Memory B cell (primary cell): ENCODE results near the gene SLC5A8.

Experiments used
- ATAC-seq: fragments of 150-1000 bp; cut with Tn5 transposase; 2 replicates; pipeline ENCODE4 v1.10.0; 2021; ENCODE audit warnings: low read depth, mild to moderate bottlenecking, moderate library complexity
- DNase-seq, 2 donors: peaks; one replicate each; pipeline ENCODE4 v3.0.0; 2022; ENCODE audit warnings: low spot score in 2 of 2
- H3K27ac Mint-ChIP-seq: one replicate; pipeline ENCODE4 v1.8.0; 2022; ENCODE audit warnings: mild to moderate bottlenecking, moderate library complexity, mixed read lengths
- H3K27me3 Mint-ChIP-seq: one replicate; pipeline ENCODE4 v1.8.0; 2022; ENCODE audit warnings: mixed read lengths
- H3K36me3 Mint-ChIP-seq: one replicate; pipeline ENCODE4 v1.8.0; 2022; ENCODE audit warnings: mild to moderate bottlenecking, mixed read lengths
- H3K4me1 Mint-ChIP-seq: one replicate; pipeline ENCODE4 v1.8.0; 2022; ENCODE audit warnings: mixed read lengths
- H3K4me3 Mint-ChIP-seq: one replicate; pipeline ENCODE4 v1.8.0; 2022; ENCODE audit warnings: mild to moderate bottlenecking, moderate library complexity, mixed read lengths
- H3K9me3 Mint-ChIP-seq: one replicate; pipeline ENCODE4 v1.8.0; 2022; ENCODE audit warnings: mixed read lengths

The SLC5A8 gene, protein sequence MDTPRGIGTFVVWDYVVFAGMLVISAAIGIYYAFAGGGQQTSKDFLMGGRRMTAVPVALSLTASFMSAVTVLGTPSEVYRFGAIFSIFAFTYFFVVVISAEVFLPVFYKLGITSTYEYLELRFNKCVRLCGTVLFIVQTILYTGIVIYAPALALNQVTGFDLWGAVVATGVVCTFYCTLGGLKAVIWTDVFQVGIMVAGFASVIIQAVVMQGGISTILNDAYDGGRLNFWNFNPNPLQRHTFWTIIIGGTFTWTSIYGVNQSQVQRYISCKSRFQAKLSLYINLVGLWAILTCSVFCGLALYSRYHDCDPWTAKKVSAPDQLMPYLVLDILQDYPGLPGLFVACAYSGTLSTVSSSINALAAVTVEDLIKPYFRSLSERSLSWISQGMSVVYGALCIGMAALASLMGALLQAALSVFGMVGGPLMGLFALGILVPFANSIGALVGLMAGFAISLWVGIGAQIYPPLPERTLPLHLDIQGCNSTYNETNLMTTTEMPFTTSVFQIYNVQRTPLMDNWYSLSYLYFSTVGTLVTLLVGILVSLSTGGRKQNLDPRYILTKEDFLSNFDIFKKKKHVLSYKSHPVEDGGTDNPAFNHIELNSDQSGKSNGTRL

DNA sequence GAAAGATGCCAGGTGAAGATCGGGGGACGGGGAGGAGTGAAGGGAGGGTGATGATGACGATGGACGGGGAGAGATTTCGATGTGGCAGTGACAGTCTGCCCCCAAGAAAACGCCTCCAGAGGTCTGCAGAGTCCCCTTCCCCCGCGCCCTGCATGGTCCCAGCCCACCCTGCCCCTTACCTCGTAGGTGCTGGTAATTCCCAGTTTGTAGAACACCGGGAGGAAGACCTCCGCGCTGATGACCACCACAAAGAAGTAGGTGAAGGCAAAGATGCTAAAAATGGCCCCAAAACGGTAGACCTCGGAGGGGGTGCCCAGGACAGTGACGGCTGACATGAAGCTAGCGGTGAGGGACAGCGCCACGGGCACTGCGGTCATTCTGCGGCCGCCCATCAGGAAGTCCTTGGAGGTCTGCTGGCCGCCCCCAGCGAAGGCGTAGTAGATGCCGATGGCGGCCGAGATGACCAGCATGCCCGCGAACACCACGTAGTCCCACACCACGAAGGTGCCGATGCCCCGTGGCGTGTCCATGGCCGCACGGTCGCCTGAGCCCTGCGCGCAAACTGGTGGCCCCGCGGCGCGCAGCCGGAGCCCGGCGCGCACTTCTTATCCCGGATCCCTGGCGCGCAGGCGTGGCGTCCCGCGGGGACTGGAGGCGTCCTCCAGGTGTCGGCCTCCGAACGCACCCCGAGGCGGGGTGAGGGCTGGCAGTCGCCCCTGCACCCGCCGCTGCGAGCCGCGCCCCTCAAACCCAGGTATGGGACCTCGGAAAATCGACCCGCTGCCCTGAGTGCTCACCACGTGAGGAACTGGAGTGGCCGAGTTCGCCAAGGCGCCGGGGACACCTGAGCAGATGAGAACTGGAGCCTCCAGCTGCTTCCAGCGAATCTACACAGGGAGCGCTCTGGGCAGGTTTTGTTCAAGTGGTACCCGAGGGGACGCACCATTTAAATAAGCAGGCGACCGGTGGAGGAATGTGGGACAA is at the start of gene SLC5A8:
SLC5A8 (minus strand) TSS at position 920 of the 984 bp plus-strand sequence; CDS start at position 530, 390 bp downstream.
- DNase-seq: no peak

DNA sequence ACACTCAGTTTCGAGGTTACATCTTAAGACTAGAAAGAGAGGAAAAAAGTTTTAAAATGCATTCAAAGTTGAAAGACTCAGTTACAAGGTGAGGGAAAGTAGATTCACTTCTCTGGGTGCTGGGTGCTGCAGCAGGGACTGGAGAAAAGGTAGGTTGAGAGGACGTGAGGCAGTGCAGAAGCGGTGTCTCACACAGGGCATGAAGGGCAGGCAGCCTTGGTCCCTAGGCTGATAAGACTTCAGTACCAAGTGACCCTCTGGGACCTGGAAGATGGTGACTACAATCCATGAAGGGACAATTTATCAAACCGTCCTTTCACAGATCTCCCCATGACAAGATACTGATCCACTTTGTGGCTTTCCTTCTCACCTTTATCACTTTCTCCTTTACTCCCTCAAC is 47.3 kb upstream of the SLC5A8 start:
- peaks cover 2% of the 10 kb centered on the region for H3K9me3 Mint-ChIP-seq
- H3K36me3 Mint-ChIP-seq: no peaks in the 10 kb centered on the region
- peaks cover 3% of the 10 kb centered on the region for H3K27me3 Mint-ChIP-seq
- no peak overlapping the region for H3K4me3 Mint-ChIP-seq
- ATAC-seq (no peak), DNase-seq (no peak)
- H3K4me1 Mint-ChIP-seq: no peaks in the 10 kb centered on the region
- H3K27ac Mint-ChIP-seq: no peak overlapping the region

More for the DNA sequence above, at the start of gene SLC5A8:
- peaks cover 8% of the 10 kb centered on the region for H3K27me3 Mint-ChIP-seq
- H3K4me3 Mint-ChIP-seq: no peak within 1 kb of the TSS
- no peaks in the 10 kb centered on the region for H3K36me3 Mint-ChIP-seq
- H3K27ac Mint-ChIP-seq: no peak within 1 kb of the TSS
- ATAC-seq: no peak
- no peaks in the 10 kb centered on the region for H3K4me1 Mint-ChIP-seq
- peaks cover 5% of the 10 kb centered on the region for H3K9me3 Mint-ChIP-seq

DNA sequence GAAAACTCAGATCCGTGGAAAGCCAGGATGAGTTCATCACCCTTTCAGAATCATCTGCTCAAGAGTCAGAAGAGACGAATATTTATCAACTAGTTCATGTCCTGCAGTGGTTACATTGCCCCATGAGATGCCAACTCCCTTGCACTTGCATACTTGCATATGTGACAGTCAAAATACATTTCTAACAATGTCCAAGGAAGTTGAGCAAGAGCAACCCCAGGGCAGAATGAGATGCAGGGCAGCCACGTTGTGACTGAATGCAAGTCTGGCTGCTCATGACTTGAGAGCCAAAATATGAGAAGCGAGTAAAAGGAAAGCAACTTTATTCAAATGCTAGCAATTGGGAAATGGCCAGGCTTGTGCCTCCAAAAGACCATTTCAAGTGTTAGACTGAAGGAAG is 46.2 kb upstream of the SLC5A8 start:
- Mint-ChIP-seq H3K4me3 (no peak overlapping the region), H3K4me1 (no peaks in the 10 kb centered on the region), H3K36me3 (no peaks in the 10 kb centered on the region), H3K27ac (no peak overlapping the region), H3K27me3 (peaks cover 3% of the 10 kb centered on the region), H3K9me3 (peaks cover 2% of the 10 kb centered on the region)
- no peak for DNase-seq
- ATAC-seq: no peak

DNA sequence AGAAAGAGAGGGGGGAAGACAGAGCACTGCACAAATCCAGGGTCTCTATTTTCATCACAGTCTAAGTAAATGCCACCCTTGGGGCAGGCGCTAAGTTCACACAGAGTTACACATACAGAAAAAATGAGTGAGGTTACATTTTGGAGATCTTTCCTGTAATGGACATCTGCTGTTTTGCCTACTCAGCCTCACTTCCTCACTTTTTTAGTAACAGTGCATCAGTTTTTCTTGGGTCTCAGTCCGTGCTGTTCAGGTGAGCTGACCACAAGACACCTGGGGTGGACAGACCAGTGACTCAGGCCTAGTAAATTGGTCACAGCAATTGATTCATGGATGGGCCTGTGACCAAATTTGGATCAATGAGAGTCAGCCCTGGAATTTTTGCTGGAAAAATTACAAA is 33.6 kb upstream of the SLC5A8 start:
- H3K9me3 Mint-ChIP-seq: peaks cover under 1% of the 10 kb centered on the region
- H3K27ac Mint-ChIP-seq: no peak overlapping the region
- H3K27me3 Mint-ChIP-seq: peaks cover 1% of the 10 kb centered on the region
- DNase-seq: no peak
- H3K4me1 Mint-ChIP-seq: no peaks in the 10 kb centered on the region
- ATAC-seq: no peak
- H3K36me3 Mint-ChIP-seq: peaks cover under 1% of the 10 kb centered on the region
- no peak overlapping the region for H3K4me3 Mint-ChIP-seq

DNA sequence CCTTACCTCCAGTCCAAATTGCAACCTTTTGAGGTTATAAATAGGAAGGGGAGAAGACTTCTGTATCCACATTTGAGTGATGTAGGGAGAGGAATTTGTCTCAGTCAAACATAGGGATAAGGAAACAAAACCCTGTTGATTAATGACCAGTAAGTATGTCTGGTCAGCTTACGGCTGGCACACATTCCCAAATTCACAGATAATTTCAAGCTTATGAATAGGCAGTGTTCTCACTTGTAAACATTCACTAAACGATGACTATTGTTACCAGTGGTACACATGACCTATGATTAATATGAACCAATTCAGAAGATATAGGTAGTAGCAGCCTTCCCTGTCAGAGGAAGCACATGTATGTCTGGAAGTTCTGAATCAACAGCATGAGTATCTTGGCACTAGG is 33.0 kb upstream of the SLC5A8 start:
- no peaks in the 10 kb centered on the region for H3K4me1 Mint-ChIP-seq
- ATAC-seq: no peak
- peaks cover 2% of the 10 kb centered on the region for H3K9me3 Mint-ChIP-seq

DNA sequence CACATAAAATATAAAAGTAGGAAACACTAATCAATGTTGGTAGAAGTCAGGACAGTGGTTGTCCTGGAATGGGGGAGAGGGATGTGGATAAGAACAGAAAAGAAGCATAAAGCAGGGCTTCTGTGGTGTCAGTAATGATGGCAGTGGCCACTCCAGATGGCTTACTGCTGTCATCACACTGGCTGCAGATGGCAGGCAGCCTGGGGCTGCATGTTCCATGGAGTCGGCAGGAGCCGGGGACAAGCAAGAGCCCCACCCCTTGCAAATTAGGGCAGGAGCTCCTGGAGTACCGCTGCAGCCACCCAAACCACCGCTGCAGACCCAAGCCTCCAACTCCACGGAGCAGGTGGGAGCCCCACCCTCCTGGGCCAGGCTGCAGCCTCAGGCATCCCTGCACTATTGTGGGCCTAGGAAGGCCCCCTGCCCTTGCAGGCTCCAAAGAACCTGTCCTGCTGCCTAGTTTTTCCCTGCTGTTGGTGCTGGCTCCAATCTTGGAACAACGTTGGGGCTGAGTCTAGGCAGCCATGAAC is 28.8 kb upstream of the SLC5A8 start:
- Mint-ChIP-seq H3K27me3 (peaks cover 5% of the 10 kb centered on the region), H3K36me3 (peaks cover 2% of the 10 kb centered on the region), H3K9me3 (peaks cover 2% of the 10 kb centered on the region), H3K27ac (no peak overlapping the region), H3K4me3 (no peak overlapping the region), H3K4me1 (no peaks in the 10 kb centered on the region)
- DNase-seq (no peak), ATAC-seq (no peak)

More for the DNA sequence above, 33.0 kb upstream of the SLC5A8 start:
- H3K27me3 Mint-ChIP-seq: peaks cover 1% of the 10 kb centered on the region
- no peak overlapping the region for H3K27ac Mint-ChIP-seq
- H3K4me3 Mint-ChIP-seq: no peak overlapping the region
- H3K36me3 Mint-ChIP-seq: peaks cover 2% of the 10 kb centered on the region
- DNase-seq: no peak

DNA sequence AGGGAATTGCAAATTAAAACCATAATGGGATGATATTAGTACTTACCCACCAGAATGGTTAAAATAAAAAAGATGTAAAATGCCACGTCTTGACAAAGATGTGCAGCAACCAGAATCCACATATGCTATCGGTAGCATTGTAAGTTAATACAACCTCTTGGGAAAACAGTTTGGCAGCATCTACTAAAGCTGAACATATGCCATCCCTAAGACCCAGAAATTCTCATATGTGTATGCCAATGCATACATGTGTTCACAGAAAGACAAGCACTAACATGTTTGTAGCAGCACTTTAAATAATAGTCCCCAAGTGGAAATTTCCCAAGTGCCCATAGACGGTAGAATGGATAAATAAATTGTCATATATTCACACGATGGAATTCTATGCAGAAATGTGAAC is 28.3 kb upstream of the SLC5A8 start:
- H3K9me3 Mint-ChIP-seq: peaks cover 2% of the 10 kb centered on the region
- H3K27ac Mint-ChIP-seq: no peak overlapping the region
- no peak for ATAC-seq
- H3K36me3 Mint-ChIP-seq: peaks cover 2% of the 10 kb centered on the region
- no peak for DNase-seq
- no peak overlapping the region for H3K4me3 Mint-ChIP-seq
- peaks cover 7% of the 10 kb centered on the region for H3K27me3 Mint-ChIP-seq
- no peaks in the 10 kb centered on the region for H3K4me1 Mint-ChIP-seq

DNA sequence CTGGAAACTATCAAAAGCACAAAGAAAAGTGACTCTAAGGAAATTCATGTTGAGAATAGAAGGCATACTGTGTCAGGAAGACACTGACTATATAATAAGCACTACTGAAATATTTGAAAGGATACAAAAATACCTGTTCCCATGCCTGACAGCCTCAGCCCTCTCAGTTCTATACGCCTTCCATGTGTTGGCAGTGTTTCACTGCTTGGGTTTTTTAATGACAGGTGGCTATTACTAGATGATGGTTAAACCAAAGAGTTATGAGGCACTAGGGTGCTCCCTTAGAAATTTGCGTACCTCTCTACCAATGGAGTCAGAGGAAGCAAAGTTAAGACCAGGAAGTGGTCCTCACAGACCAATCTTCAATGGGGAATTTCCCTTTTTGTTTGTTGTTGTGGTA is 25.6 kb upstream of the SLC5A8 start:
- no peaks in the 10 kb centered on the region for H3K4me1 Mint-ChIP-seq
- H3K27ac Mint-ChIP-seq: no peak overlapping the region
- H3K9me3 Mint-ChIP-seq: peaks cover 2% of the 10 kb centered on the region
- H3K36me3 Mint-ChIP-seq: peaks cover 2% of the 10 kb centered on the region
- no peak overlapping the region for H3K4me3 Mint-ChIP-seq
- ATAC-seq: peak; percentile 39
- DNase-seq: no peak
- peaks cover 5% of the 10 kb centered on the region for H3K27me3 Mint-ChIP-seq

DNA sequence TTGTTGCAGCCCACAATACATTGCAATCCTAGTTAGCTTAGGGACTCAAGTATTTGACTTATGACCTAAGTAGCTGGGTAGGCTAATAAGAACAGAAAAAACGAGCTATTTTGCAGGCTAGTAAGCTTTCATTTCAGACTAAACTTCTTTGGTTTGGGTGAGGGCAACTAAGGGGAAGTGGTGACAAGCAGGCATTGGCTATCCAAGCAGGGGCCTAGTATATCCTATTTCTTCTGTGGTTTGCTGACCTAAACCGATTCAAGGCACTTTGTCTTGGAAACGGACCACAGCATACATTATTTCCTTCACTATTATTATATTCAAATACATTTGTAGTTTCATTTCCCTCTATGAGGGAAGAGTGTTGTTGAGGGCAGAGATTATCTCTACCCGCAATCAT is 21.6 kb upstream of the SLC5A8 start:
- DNase-seq: no peak

DNA sequence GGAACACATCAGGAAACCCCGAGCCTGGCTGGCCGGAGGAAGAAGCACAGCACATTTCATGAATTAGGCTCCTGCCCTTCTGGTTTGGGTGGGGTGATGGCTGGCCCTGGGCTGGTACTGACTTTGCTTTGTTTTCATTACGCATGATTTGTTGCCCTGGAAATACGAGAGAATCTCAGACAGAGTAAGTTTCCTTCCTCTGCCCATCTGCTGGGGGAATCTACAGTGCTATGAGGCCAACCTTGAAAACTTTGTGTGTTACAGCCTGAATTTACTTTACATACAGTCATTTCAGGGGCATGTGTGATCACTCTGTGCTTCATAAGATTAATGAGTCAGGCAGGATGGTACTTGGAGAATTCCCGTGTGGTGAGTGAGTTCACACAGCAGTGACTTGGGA is 20.5 kb upstream of the SLC5A8 start:
- Mint-ChIP-seq H3K4me1 (no peaks in the 10 kb centered on the region), H3K9me3 (no peaks in the 10 kb centered on the region), H3K27me3 (peaks cover 13% of the 10 kb centered on the region), H3K36me3 (no peaks in the 10 kb centered on the region), H3K4me3 (no peak overlapping the region), H3K27ac (no peak overlapping the region)
- no peak for DNase-seq
- ATAC-seq: no peak

More for the DNA sequence above, 21.6 kb upstream of the SLC5A8 start:
- no peaks in the 10 kb centered on the region for H3K4me1 Mint-ChIP-seq
- no peak overlapping the region for H3K4me3 Mint-ChIP-seq
- H3K36me3 Mint-ChIP-seq: no peaks in the 10 kb centered on the region
- H3K9me3 Mint-ChIP-seq: no peaks in the 10 kb centered on the region
- H3K27ac Mint-ChIP-seq: no peak overlapping the region
- no peak for ATAC-seq
- H3K27me3 Mint-ChIP-seq: peaks cover 11% of the 10 kb centered on the region

DNA sequence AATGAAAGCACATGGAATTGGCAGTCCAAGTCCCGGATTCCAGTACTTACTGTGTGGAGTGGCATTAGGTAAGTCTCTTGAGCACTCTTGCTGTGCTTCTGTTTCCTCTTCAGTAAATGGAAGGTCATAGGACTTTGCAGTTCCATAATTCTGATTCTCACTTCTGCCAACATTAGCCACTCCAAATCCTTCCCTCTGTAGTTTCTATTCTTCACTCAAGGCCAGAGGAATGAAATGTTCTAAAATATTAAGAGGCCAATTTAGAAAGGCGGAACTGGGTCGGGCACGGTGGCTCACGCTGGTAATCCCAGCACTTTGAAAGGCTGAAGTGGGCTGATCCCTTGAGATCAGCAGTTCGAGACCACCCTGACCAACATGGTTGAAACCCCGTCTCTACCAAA is 19.8 kb upstream of the SLC5A8 start:
- peaks cover 13% of the 10 kb centered on the region for H3K27me3 Mint-ChIP-seq
- no peak overlapping the region for H3K4me3 Mint-ChIP-seq
- H3K9me3 Mint-ChIP-seq: no peaks in the 10 kb centered on the region
- no peak overlapping the region for H3K27ac Mint-ChIP-seq
- ATAC-seq (no peak), DNase-seq (no peak)
- no peaks in the 10 kb centered on the region for H3K4me1 Mint-ChIP-seq
- H3K36me3 Mint-ChIP-seq: no peaks in the 10 kb centered on the region

DNA sequence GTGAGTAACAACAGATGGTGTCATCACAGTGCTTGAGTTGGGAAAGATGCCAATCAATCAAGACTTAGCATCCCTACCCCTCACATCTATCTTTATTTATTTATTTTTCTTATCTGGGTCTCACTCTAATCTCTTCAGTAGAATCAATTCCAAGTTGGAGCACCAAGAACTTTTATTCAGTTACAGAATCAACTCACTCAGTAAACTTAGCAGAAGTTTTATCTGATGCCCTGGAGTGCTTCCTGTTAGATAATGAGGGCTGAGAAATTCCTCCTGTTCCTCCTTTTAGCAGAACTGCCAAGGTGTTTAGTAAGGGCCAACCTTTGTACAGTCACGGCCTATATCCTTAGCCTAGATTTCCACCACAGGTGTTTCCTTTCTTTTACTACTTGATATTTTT is 11.3 kb upstream of the SLC5A8 start:
- no peak for DNase-seq
- Mint-ChIP-seq H3K4me1 (no peaks in the 10 kb centered on the region), H3K27me3 (peaks cover 1% of the 10 kb centered on the region), H3K27ac (no peak overlapping the region), H3K4me3 (no peak overlapping the region), H3K9me3 (peaks cover 2% of the 10 kb centered on the region), H3K36me3 (no peaks in the 10 kb centered on the region)
- no peak for ATAC-seq

DNA sequence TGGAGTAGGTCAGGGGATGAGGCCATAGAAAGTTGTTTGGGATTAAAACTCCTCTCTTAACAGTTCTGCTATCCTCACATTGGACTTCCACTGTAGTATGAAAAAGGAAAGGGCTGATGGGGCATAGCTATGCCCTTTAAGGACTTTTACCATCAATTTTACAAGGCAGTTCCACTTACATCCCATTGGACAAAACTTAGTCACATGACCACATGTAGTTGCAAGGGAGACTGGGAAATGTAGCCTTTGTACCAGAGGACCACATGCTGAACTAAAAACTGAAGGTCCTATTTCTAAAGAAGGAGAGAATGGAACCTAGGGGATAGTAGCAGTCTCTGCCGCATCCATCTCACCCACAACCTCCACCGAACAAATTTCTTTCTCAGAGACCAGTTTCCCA is 6.8 kb upstream of the SLC5A8 start:
- Mint-ChIP-seq H3K36me3 (peaks cover 2% of the 10 kb centered on the region), H3K9me3 (peaks cover 12% of the 10 kb centered on the region), H3K4me1 (no peaks in the 10 kb centered on the region), H3K4me3 (no peak overlapping the region), H3K27me3 (no peaks in the 10 kb centered on the region), H3K27ac (no peak overlapping the region)
- no peak for ATAC-seq
- no peak for DNase-seq
